BLaER1 treated with 17β-estradiol and CSF1 and Interleukin-3, amounts not matched to agents 10 nM and 100 nM (cell line): Measurements from ENCODE around the gene DCST1.
A peak's percentile ranks its signal among the peaks of the same experiment; 100 is the strongest.

Experiments used
- H3K27ac ChIP-seq, 11 experiments: shearing (Covaris generic); formaldehyde crosslinking; 2 replicates each; pipeline ENCODE4 v1.8.1; 2022
- H3K27me3 ChIP-seq, 11 experiments: shearing (Covaris generic); formaldehyde crosslinking; 2 replicates each; pipeline ENCODE4 v1.8.1; 2022
- H3K36me3 ChIP-seq, 11 experiments: shearing (Covaris generic); formaldehyde crosslinking; 2 replicates each; pipeline ENCODE4 v1.8.1; 2022
- H3K4me1 ChIP-seq, 10 experiments: shearing (Covaris generic); formaldehyde crosslinking; 2 replicates each; pipeline ENCODE4 v1.8.1; 2022
- H3K4me2 ChIP-seq, 11 experiments: shearing (Covaris generic); formaldehyde crosslinking; 2 replicates each; pipeline ENCODE4 v1.8.1; 2022
- H3K4me3 ChIP-seq, 10 experiments: shearing (Covaris generic); formaldehyde crosslinking; 2 replicates each; pipeline ENCODE4 v1.8.1; 2022
- H3K9ac ChIP-seq, 11 experiments: shearing (Covaris generic); formaldehyde crosslinking; 2 replicates each; pipeline ENCODE4 v1.8.1; 2022
- H3K9me3 ChIP-seq, 11 experiments: shearing (Covaris generic); formaldehyde crosslinking; replicated peaks in 1 of 11; 2 replicates each; pipeline ENCODE4 v1.8.1; 2022
- H4K20me1 ChIP-seq, 11 experiments: shearing (Covaris generic); formaldehyde crosslinking; 2 replicates each; pipeline ENCODE4 v1.8.1; 2022
- Cebpa-rat ChIP-seq, 11 experiments: shearing (Covaris generic); IDR thresholded peaks; 2 replicates each; pipeline ENCODE4 v1.8.1; 2022

DCST1 gene

GRCh38 chr1:155070721-155071569 is 37.3 kb downstream of the DCST1 start:
- no peak for TF ChIP-seq Cebpa-rat (IDR thresholded peaks at IDR 0.05)
- Histone ChIP-seq H4K20me1 (peaks cover 0 to 34% (median 22%) of the 10 kb centered on the region in 11 experiments; a peak in 15 of 22 replicates), H3K36me3 (peaks cover 8 to 35% (median 28%) of the 10 kb centered on the region in 11 experiments; a peak in 18 of 22 replicates), H3K27ac (peak overlapping the region; percentile 52 to 89 (median 78); a peak in 21 of 22 replicates), H3K9me3 (no peaks in the 10 kb centered on the region), H3K4me1 (peaks cover 96 to 100% (median 99%) of the 10 kb centered on the region in 10 experiments), H3K27me3 (no peaks in the 10 kb centered on the region), H3K4me2 (peak overlapping the region; percentile 93 to 100 (median 98)), H3K4me3 (peak overlapping the region; percentile 32 to 66 (median 53)), H3K9ac (peak overlapping the region; percentile 67 to 79 (median 75))

- H3K27ac ChIP-seq: peak overlapping the region; percentile 52 to 89 (median 78); a peak in 20 of 22 replicates
- peaks cover 95 to 100% (median 99%) of the 10 kb centered on the region in 10 experiments for H3K4me1 ChIP-seq
- peak overlapping the region; percentile 93 to 100 (median 98) for H3K4me2 ChIP-seq
- H3K9ac ChIP-seq: peak overlapping the region; percentile 67 to 79 (median 75); a peak in 21 of 22 replicates
- peak overlapping the region in 6 of 10 experiments; percentile 49 to 66 (median 56); a peak in 9 of 20 replicates for H3K4me3 ChIP-seq
- no peaks in the 10 kb centered on the region for H3K9me3 ChIP-seq
- no peaks in the 10 kb centered on the region for H3K27me3 ChIP-seq
- no peak for TF ChIP-seq Cebpa-rat (IDR thresholded peaks at IDR 0.05)
- peaks cover 0 to 27% (median 14%) of the 10 kb centered on the region in 11 experiments; a peak in 14 of 22 replicates for H4K20me1 ChIP-seq
- H3K36me3 ChIP-seq: peaks cover 7 to 29% (median 23%) of the 10 kb centered on the region in 11 experiments; a peak in 18 of 22 replicates
These were observed 38.1 kb downstream of the DCST1 start for GRCh38 chr1:155071701-155072100.

- H3K4me2 ChIP-seq: peak overlapping the region; percentile 93 to 100 (median 98)
- no peaks in the 10 kb centered on the region for H3K9me3 ChIP-seq
- peaks cover 0 to 19% (median 8%) of the 10 kb centered on the region in 11 experiments; a peak in 9 of 22 replicates for H4K20me1 ChIP-seq
- H3K4me3 ChIP-seq: peak overlapping the region in 2 of 10 experiments; percentile 6 to 29; a peak in 2 of 20 replicates
- peaks cover 97 to 100% (median 100%) of the 10 kb centered on the region in 10 experiments for H3K4me1 ChIP-seq
- no peaks in the 10 kb centered on the region for H3K27me3 ChIP-seq
- peaks cover 0 to 20% (median 17%) of the 10 kb centered on the region in 11 experiments; a peak in 16 of 22 replicates for H3K36me3 ChIP-seq
- no peak for TF ChIP-seq Cebpa-rat (IDR thresholded peaks at IDR 0.05)
- H3K27ac ChIP-seq: peak overlapping the region in 9 of 11 experiments; percentile 66 to 89 (median 78); a peak in 18 of 22 replicates
- peak overlapping the region in 9 of 11 experiments; percentile 41 to 77 (median 70); a peak in 14 of 22 replicates for H3K9ac ChIP-seq
These were observed 39.1 kb downstream of the DCST1 start for GRCh38 chr1:155072531-155073289.

- peak in 4 of 11 experiments; percentile 35 to 88 (median 54); a peak in 4 of 22 replicates for TF ChIP-seq Cebpa-rat (IDR thresholded peaks at IDR 0.05)
- peak overlapping the region in 10 of 11 experiments; percentile 41 to 77 (median 68); a peak in 19 of 22 replicates for H3K9ac ChIP-seq
- H3K27me3 ChIP-seq: peaks cover 0 to 5% (median 0%) of the 10 kb centered on the region in 11 experiments; a peak in 5 of 22 replicates
- H4K20me1 ChIP-seq: peaks cover 0 to 24% (median 9%) of the 10 kb centered on the region in 11 experiments; a peak in 9 of 22 replicates
- H3K9me3 ChIP-seq: no peaks in the 10 kb centered on the region
- H3K4me3 ChIP-seq: peak overlapping the region in 8 of 10 experiments; percentile 3 to 47 (median 28); a peak in 10 of 20 replicates
- peak overlapping the region in 10 of 11 experiments; percentile 14 to 89 (median 78); a peak in 19 of 22 replicates for H3K27ac ChIP-seq
- peaks cover 99 to 100% (median 100%) of the 10 kb centered on the region in 10 experiments for H3K4me1 ChIP-seq
- peaks cover 0 to 11% (median 9%) of the 10 kb centered on the region in 11 experiments; a peak in 15 of 22 replicates for H3K36me3 ChIP-seq
- peak overlapping the region; percentile 93 to 100 (median 98) for H3K4me2 ChIP-seq
These were observed 40.0 kb downstream of the DCST1 start for GRCh38 chr1:155073377-155074242.

GRCh38 chr1:155075535-155075934 is 41.9 kb downstream of the DCST1 start:
- H4K20me1 ChIP-seq: peaks cover 10 to 28% (median 13%) of the 10 kb centered on the region in 11 experiments; a peak in 18 of 22 replicates
- peaks cover 18 to 24% (median 19%) of the 10 kb centered on the region in 11 experiments for H3K27me3 ChIP-seq
- peaks cover 97 to 100% (median 100%) of the 10 kb centered on the region in 10 experiments for H3K4me1 ChIP-seq
- peak overlapping the region in 7 of 11 experiments; percentile 19 to 89 (median 80); a peak in 11 of 22 replicates for H3K27ac ChIP-seq
- H3K4me3 ChIP-seq: no peak overlapping the region
- peak overlapping the region; percentile 93 to 100 (median 98); a peak in 20 of 22 replicates for H3K4me2 ChIP-seq
- TF ChIP-seq Cebpa-rat (IDR thresholded peaks at IDR 0.05): no peak
- no peaks in the 10 kb centered on the region for H3K36me3 ChIP-seq
- no peaks in the 10 kb centered on the region for H3K9me3 ChIP-seq
- peak overlapping the region in 6 of 11 experiments; percentile 13 to 76 (median 40); a peak in 9 of 22 replicates for H3K9ac ChIP-seq

- no peak overlapping the region for H3K4me3 ChIP-seq
- TF ChIP-seq Cebpa-rat (IDR thresholded peaks at IDR 0.05): no peak
- peaks cover 97 to 100% (median 100%) of the 10 kb centered on the region in 10 experiments for H3K4me1 ChIP-seq
- no peaks in the 10 kb centered on the region for H3K36me3 ChIP-seq
- H3K27ac ChIP-seq: peak overlapping the region in 5 of 11 experiments; percentile 13 to 89 (median 80); a peak in 6 of 22 replicates
- peak overlapping the region in 10 of 11 experiments; percentile 94 to 100 (median 98); a peak in 20 of 22 replicates for H3K4me2 ChIP-seq
- no peaks in the 10 kb centered on the region for H3K9me3 ChIP-seq
- peaks cover 26 to 33% (median 27%) of the 10 kb centered on the region in 11 experiments for H3K27me3 ChIP-seq
- H3K9ac ChIP-seq: peak overlapping the region in 4 of 11 experiments; percentile 41 to 76 (median 53); a peak in 5 of 22 replicates
- H4K20me1 ChIP-seq: peaks cover 18 to 36% (median 22%) of the 10 kb centered on the region in 11 experiments; a peak in 20 of 22 replicates
These were observed 42.7 kb downstream of the DCST1 start for GRCh38 chr1:155076371-155076770.

GRCh38 chr1:155077346-155077745 is 43.7 kb downstream of the DCST1 start:
- Histone ChIP-seq H3K27ac (peak overlapping the region in 1 of 11 experiments; percentile 86; a peak in 2 of 22 replicates), H3K9me3 (no peaks in the 10 kb centered on the region), H4K20me1 (peaks cover 28 to 46% (median 32%) of the 10 kb centered on the region in 11 experiments; a peak in 20 of 22 replicates), H3K4me2 (peak overlapping the region; percentile 94 to 100 (median 98); a peak in 20 of 22 replicates), H3K27me3 (peaks cover 36 to 42% (median 37%) of the 10 kb centered on the region in 11 experiments), H3K4me3 (no peak overlapping the region), H3K4me1 (peaks cover 97 to 100% (median 100%) of the 10 kb centered on the region in 10 experiments), H3K36me3 (no peaks in the 10 kb centered on the region), H3K9ac (peak overlapping the region in 6 of 11 experiments; percentile 1 to 76 (median 36); a peak in 6 of 22 replicates)
- no peak for TF ChIP-seq Cebpa-rat (IDR thresholded peaks at IDR 0.05)
